ENCODE results near the gene SMDT1. TPM values are rescaled to one million over a fixed set of nuclear protein-coding genes. Genes with fewer than 3 reads are reported as not detected.
"Not testable (repeated sequence)": the region's sequence is repeated elsewhere in the genome, so short reads cannot be mapped to it uniquely, and the experiment has no call there.

SMDT1 gene
- total RNA-seq, 1 donor = 18.6 TPM

GRCh38 chr22:42108848-42109247 is 29.3 kb downstream of the SMDT1 start:
- no peak for DNase-seq (ENCODE audit: low read depth in 2 of 3, low spot score in 2 of 3)

GRCh38 chr22:42111798-42112197 is 32.3 kb downstream of the SMDT1 start:
- DNase-seq (ENCODE audit: low read depth in 2 of 3, low spot score in 2 of 3) = no peak

GRCh38 chr22:42112793-42113192 is 33.3 kb downstream of the SMDT1 start:
- DNase-seq (ENCODE audit: low read depth in 2 of 3, low spot score in 2 of 3) = peak in 2 of 3 donors; percentile 29 to 58

GRCh38 chr22:42114721-42115120 is 35.2 kb downstream of the SMDT1 start:
- DNase-seq (ENCODE audit: low read depth in 2 of 3, low spot score in 2 of 3) = no peak

- DNase-seq (ENCODE audit: low read depth in 2 of 3, low spot score in 2 of 3) = not testable (repeated sequence)
These were observed 35.9 kb downstream of the SMDT1 start for GRCh38 chr22:42115420-42115830.

GRCh38 chr22:42116848-42117424 is 37.4 kb downstream of the SMDT1 start:
- DNase-seq (ENCODE audit: low read depth in 2 of 3, low spot score in 2 of 3) = no peak

- DNase-seq (ENCODE audit: low read depth in 2 of 3, low spot score in 2 of 3) = peak; percentile 13 to 69 (median 53)
These were observed 40.9 kb downstream of the SMDT1 start for GRCh38 chr22:42120231-42121021.

- not testable (repeated sequence) for DNase-seq (ENCODE audit: low read depth in 2 of 3, low spot score in 2 of 3)
These were observed 44.0 kb downstream of the SMDT1 start for GRCh38 chr22:42123529-42123928.

- no peak for DNase-seq (ENCODE audit: low read depth in 2 of 3, low spot score in 2 of 3)
These were observed 48.1 kb downstream of the SMDT1 start for GRCh38 chr22:42127606-42128005.

GRCh38 chr22:42128007-42128406 is 48.5 kb downstream of the SMDT1 start:
- not testable (repeated sequence) for DNase-seq (ENCODE audit: low read depth in 2 of 3, low spot score in 2 of 3)

- not testable (repeated sequence) for DNase-seq (ENCODE audit: low read depth in 2 of 3, low spot score in 2 of 3)
These were observed 49.5 kb downstream of the SMDT1 start for GRCh38 chr22:42128776-42129694.

GRCh38 chr22:42130182-42130581 is 50.7 kb downstream of the SMDT1 start:
- DNase-seq (ENCODE audit: low read depth in 2 of 3, low spot score in 2 of 3) = not testable (repeated sequence)

GRCh38 chr22:42130639-42131431 is 51.3 kb downstream of the SMDT1 start, which contains the start of gene CYP2D6:
TSS of gene CYP2D6 (minus strand) at chr22:42130810. CDS start at chr22:42130791, 19 bp downstream.
- not testable (repeated sequence) for DNase-seq (ENCODE audit: low read depth in 2 of 3, low spot score in 2 of 3)

GRCh38 chr22:42131562-42131961 is 52.1 kb downstream of the SMDT1 start:
- no peak for DNase-seq (ENCODE audit: low read depth in 2 of 3, low spot score in 2 of 3)

GRCh38 chr22:42132457-42132856 is 53.0 kb downstream of the SMDT1 start:
- DNase-seq (ENCODE audit: low read depth in 2 of 3, low spot score in 2 of 3) = no peak

Small RNA genes within 50 kb of the gene (small RNA-seq; reads per million reads assigned to genes)
- gene SNORD13P1 = not detected

Other genes with a start within 250 kb of the SMDT1 start
- gene SREBF2, start 246.6 kb upstream of the SMDT1 start, total RNA-seq = 95.9 TPM
- under 0.01 TPM for gene SHISA8, start 164.6 kb upstream of the SMDT1 start, total RNA-seq
- 1.1 TPM for gene TNFRSF13C, start 152.9 kb upstream of the SMDT1 start, total RNA-seq
- gene CENPM, start 132.5 kb upstream of the SMDT1 start, total RNA-seq = 19.9 TPM
- under 0.01 TPM for gene SEPTIN3, start 110.3 kb upstream of the SMDT1 start, total RNA-seq
- gene WBP2NL, start 80.9 kb upstream of the SMDT1 start, total RNA-seq = 1.6 TPM
- gene NAGA, start 8.9 kb upstream of the SMDT1 start, total RNA-seq = 46.6 TPM
- gene PHETA2, start 5.5 kb upstream of the SMDT1 start, total RNA-seq = 10.0 TPM
- 18.0 TPM for gene NDUFA6, start 11.1 kb downstream of the SMDT1 start, total RNA-seq
- 0.27 TPM for gene CYP2D6, start 51.1 kb downstream of the SMDT1 start, total RNA-seq
- gene TCF20, start 191.0 kb downstream of the SMDT1 start, total RNA-seq = 26.7 TPM